SH-SY5Y (cell line): ENCODE measurements around the gene YIF1B.

ENCODE experiments used
- GATA2 ChIP-seq: IDR thresholded peaks from 2 replicates; pipeline ENCODE4 v1.6.1; 2011; ENCODE audit warnings: mild to moderate bottlenecking, low read depth, low read length
- GATA3 ChIP-seq: IDR thresholded peaks from 2 replicates; pipeline ENCODE4 v1.6.1; 2011; ENCODE audit warnings: low read depth, mild to moderate bottlenecking, low read length, moderate library complexity

YIF1B gene

GRCh38 chr19:38315657-38316476 is at the start of gene YIF1B:
Gene YIF1B, minus strand, starts transcription at chr19:38315947. Its CDS starts 30 bp downstream, at chr19:38315917.
- TF ChIP-seq GATA2 (no peak; the same call in 1 of the 2 replicates), GATA3 (no peak)

- TF ChIP-seq GATA2 (no peak), GATA3 (no peak)
Observed at GRCh38 chr19:38362076-38362945, 46.6 kb upstream of the YIF1B start.

GRCh38 chr19:38361633-38362075 is 45.9 kb upstream of the YIF1B start:
- TF ChIP-seq GATA2 (no peak), GATA3 (no peak)

- TF ChIP-seq GATA3 = no peak
- peak; percentile 63 for TF ChIP-seq GATA2
Observed at GRCh38 chr19:38360839-38361631, 45.3 kb upstream of the YIF1B start.

GRCh38 chr19:38360351-38360750 is 44.6 kb upstream of the YIF1B start:
- TF ChIP-seq GATA3 (no peak), GATA2 (no peak)

GRCh38 chr19:38359242-38360021 is 43.7 kb upstream of the YIF1B start:
- TF ChIP-seq GATA3 (no peak), GATA2 (no peak)

GRCh38 chr19:38358071-38358470 is 42.3 kb upstream of the YIF1B start:
- TF ChIP-seq GATA2 (no peak), GATA3 (no peak)

- TF ChIP-seq GATA2 (no peak), GATA3 (no peak)
Observed at GRCh38 chr19:38355728-38356725, 40.3 kb upstream of the YIF1B start.

- TF ChIP-seq GATA3 = no peak
- TF ChIP-seq GATA2 = no peak
Observed at GRCh38 chr19:38352611-38353010, 36.9 kb upstream of the YIF1B start.

- no peak for TF ChIP-seq GATA2
- TF ChIP-seq GATA3 = no peak
Observed at GRCh38 chr19:38351865-38352395, 36.2 kb upstream of the YIF1B start.

- TF ChIP-seq GATA3 = no peak
- no peak for TF ChIP-seq GATA2
Observed at GRCh38 chr19:38350883-38351282, 35.1 kb upstream of the YIF1B start.

GRCh38 chr19:38346837-38347236 is 31.1 kb upstream of the YIF1B start:
- TF ChIP-seq GATA3 (no peak), GATA2 (no peak)
